Measurements from ENCODE around the gene B4GALT5.
"Not testable (repeated sequence)": the region's sequence is repeated elsewhere in the genome, so short reads cannot be mapped to it uniquely, and the experiment has no call there.

B4GALT5 gene, protein sequence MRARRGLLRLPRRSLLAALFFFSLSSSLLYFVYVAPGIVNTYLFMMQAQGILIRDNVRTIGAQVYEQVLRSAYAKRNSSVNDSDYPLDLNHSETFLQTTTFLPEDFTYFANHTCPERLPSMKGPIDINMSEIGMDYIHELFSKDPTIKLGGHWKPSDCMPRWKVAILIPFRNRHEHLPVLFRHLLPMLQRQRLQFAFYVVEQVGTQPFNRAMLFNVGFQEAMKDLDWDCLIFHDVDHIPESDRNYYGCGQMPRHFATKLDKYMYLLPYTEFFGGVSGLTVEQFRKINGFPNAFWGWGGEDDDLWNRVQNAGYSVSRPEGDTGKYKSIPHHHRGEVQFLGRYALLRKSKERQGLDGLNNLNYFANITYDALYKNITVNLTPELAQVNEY

DNA sequence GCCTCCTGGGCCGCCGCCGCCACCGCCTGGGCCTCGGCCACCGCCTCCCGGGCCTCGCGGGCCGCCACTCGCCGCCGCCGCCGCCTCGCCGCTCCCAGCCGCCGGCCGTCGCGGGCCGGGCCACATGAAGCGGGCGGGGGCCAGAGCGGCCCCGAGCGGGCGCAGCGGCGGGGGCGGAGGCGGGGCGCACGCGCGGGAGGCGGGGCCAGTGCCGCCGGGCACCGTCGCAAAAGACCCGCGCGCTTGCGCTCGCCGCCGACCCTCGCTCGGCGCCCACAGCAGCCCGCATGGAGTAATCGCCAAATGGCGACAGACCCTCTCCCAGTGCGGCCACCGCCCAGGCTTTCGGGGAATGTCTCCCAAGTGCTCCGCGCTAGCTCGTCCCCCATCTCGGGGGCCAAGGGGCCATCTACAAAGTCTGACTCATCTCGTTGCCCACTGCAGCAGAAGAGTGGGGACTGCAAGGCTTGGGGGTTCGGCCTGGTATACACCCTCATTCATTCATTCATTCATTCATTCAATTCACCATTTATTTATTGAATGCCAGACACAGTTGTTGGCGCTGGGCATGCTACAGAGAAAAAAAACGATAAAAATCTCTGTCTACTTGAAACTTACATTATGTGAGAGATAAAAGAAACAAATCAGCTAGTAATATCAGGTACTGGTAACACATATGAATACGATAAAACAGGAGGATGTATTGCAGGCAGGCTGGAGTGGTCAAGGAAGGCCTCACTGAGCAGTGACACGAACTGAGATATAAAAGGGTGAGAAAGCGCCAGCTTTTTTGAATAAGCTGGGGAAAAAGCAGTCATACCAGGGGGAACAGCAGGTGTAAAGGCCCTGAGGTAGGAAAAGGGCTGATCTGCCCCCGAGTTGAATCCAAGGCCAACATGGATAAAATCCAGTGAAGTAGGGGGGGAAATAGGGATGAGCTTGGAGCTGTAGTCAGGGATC is at the start of gene B4GALT5:
Gene B4GALT5 (minus strand): TSS at position 126 of the 960 bp plus-strand sequence. CDS start 188 bp downstream, outside the sequence.
- DNase-seq (ENCODE audit: low read depth) = peak; percentile 45

DNA sequence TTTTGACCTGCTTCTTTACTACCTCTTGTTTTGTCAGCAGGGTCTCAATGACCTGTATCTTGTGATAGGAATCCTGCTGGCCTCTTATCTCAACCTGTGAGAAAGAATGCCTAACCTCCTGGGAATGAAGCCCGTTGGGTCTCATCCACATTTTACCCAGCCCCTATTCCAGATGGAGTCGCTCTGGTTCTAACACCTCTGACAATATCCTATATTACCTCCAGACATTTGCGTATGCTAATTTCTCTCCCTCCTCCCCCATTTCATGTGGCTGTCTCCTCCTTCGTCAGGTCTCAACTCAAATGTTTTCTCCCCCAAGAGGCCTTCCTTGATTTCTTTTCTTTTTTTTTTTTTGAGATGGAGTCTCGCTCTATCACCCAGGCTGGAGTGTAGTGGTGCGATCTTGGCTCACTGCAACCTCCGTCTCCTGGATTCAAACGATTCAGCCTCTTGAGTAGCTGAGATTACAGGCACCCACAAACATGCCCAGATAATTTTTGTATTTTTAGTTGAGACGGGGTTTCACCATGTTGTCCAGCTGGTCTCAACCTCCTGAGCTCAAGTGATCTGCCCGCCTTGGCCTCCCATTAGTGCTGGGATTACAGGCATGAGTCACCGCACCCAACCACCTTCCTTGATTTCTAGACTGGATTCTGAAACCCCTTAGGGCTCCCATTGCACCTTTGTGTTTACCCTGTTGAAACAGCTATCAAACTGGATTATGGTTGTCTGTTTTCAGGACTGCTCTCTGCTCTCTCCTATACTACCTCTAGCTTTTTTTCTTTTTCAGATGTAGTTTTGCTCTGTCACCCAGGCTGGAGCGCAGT is 49.5 kb upstream of the B4GALT5 start:
- DNase-seq (ENCODE audit: low read depth) = no peak

DNA sequence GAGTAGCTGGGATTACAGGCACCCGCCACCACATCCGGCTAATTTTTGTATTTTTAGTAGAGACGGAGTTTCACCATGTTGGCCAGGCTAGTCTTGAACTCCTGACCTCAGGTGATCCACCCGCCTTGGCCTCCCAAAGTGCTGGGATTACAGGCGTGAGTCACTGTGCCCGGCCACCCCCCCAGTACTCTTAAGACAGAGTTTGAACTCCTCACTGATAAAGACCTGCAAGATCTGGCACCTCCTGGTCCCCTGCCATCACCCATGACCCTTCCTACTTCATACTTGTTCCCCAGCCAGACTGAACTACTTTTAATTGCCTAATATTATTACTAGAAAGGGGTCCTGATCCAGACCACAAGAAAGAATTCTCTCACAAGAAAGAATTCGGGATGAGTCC is 48.2 kb upstream of the B4GALT5 start:
- not testable (repeated sequence) for DNase-seq (ENCODE audit: low read depth)

DNA sequence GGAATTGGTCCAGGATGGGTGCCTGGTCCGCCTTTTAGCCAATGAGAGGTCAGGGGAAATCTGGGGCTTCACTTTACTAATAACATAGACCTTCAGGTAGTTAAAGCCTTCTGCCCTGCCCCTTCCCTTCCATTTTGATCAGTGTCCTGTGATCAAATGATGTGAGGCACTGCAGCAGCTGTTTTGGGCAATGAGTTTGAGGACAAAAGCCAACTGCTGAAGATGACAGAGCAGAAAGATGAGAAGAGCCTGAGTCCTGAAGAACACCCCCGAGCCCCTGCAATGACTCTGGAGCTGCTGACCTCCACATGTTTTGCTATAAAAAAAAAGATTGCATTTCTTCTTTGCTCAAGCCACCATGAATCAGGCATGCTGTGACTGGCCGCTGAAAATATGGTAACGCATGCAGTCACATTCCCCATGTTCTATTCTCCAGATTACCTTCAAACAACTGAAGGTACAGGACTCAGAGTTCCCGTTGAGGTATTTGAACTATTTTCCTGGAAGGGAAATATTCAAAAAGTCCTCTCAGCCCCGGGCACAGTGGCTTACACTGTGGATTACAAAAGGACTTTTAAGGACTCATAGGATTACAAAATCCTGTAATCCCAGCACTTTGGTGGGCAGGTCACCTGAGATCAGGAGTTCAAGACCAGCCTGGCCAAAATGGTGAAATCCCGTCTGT is 45.7 kb upstream of the B4GALT5 start:
- DNase-seq (ENCODE audit: low read depth) = no peak

DNA sequence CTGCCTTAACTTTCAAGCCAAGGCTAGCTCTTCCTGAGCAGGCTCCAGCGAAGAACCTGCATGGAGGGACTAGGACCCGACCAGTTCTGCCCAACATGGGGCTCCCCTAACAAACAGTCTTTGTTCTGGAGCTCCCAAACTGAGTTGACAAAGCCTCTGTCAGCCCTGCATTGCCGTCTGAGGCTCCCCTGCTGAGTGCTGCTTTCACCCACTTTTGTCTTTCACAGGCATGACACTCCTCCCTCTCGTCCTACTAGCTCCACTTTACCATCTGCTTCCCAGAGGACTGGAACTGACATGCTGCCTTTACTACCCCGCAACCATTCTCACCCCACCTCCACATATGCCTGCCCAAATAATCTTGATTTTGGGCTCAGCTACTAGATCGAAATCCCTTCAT is 45.1 kb upstream of the B4GALT5 start:
- no peak for DNase-seq (ENCODE audit: low read depth)

DNA sequence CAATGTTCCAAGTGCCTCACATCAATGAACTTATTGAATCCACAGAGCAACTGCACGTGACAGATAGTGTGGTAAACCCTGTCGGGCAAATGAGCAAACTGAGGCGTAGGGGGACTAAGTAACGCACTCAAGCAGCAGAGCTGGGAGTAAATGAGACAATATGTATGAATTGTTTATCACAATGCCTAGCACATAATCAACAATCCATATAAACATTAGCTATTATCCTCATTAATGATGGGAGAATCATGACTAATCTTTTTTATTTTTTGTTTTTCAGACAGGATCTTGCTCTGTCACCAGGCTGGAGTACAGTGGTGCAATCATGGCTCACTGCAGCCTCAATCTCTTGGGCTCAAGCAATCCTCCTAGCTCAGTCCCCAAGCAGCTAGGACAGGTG is 43.9 kb upstream of the B4GALT5 start:
- DNase-seq (ENCODE audit: low read depth) = no peak

DNA sequence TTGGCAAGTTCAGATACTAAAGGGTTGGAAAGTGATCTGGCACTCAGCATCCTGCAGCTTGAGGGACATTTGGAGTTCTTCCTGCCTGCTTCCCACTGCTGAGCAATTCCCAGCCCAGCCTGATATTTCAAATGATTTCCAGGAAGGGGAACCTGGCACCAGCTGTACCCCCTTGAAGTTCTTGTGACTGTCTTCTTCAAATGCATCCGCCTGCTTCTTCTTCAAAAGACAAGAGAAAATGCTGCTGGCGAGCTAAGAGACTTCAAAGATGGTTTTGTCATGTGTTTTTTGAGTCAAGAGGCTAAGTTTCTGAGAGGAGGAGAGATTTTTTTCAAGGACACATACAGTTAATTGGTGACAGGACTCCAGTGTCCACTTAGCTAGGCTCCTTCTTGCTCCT is 42.6 kb upstream of the B4GALT5 start:
- no peak for DNase-seq (ENCODE audit: low read depth)

DNA sequence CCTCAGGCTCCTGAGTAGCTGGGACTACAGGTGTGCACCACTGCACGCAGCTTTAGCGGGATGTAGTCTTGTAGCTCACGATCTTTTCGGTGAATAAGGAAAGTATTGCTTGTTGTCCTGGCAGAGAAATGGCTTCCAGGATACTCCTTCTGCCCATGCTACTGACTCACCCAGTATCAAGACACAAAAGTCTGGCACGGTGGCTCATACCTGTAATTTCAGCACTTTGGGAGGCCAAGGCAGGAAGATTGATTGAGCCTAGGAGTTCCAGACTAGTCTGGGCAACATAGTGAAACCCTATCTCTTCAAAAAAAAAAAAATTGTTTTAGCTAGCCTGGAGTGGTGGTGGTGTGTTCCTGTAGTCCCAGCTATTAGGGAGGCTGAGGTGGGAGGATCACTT is 40.9 kb upstream of the B4GALT5 start:
- DNase-seq (ENCODE audit: low read depth) = no peak

DNA sequence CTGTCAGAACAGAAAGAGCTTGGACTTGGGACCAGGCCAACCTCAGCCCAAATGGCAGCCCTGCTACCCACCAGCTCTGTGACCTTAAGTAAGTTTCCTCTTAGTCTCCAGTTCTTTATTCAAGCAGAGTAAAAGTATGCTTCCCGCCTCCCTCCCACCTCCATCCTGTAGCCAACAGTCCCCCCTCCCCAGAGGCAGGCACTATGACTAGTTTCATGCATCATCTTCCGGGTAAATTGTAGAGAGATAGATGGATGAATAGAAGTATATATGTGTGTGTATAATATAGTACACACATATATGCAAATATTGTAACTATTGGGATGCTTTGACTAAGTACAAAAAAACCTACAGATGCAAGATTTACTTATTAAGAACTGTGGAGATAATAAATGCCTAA is 39.5 kb upstream of the B4GALT5 start:
- no peak for DNase-seq (ENCODE audit: low read depth)

DNA sequence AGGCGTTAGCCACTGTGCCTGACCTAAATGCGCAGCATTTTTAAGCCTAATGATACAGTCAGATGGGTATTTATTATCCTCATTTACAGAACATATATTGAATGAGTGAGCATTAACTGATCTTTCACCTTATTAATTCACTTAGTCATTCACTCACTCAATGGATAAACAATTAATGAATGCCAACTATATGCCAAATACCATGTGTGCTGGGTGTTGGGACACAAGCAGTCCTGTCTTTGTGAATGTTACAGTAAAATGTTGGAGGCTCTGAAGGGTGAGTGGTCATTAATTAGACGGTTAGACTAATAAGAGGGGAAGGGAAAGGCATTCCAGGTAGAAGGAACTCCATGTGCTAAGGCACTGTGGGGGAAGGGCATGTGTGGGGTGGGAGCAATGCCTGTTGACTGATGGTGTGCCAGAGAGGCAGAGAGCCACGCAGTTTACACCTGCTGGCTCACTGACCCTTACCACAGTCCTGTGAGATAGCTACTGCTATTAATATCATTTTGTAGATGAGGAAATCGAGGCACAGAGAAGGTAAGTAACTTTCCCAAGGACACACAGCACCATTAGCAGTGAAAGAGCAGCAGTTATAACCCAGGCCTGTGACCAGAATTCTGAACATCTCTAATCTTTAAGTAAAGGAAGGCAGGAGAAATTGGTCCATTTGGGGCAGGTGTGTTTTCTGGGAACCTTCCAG is 38.7 kb upstream of the B4GALT5 start:
- no peak for DNase-seq (ENCODE audit: low read depth)

DNA sequence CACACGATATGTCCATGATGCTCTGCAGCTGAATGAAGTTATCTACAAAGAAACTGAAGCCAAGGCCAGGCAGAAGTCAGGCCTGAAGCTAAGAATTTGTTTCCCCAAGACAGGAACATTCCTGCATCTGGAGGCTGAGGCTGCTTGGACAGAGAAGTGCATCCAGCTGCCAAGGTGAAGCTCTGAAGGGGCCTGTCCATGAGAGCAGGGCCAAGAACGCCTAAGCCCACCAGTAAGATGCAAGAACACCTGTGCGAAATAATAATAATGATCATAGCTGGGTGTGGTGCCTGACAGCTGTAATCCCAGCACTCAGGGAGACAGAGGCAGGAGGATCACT is 37.7 kb upstream of the B4GALT5 start:
- DNase-seq (ENCODE audit: low read depth) = no peak

DNA sequence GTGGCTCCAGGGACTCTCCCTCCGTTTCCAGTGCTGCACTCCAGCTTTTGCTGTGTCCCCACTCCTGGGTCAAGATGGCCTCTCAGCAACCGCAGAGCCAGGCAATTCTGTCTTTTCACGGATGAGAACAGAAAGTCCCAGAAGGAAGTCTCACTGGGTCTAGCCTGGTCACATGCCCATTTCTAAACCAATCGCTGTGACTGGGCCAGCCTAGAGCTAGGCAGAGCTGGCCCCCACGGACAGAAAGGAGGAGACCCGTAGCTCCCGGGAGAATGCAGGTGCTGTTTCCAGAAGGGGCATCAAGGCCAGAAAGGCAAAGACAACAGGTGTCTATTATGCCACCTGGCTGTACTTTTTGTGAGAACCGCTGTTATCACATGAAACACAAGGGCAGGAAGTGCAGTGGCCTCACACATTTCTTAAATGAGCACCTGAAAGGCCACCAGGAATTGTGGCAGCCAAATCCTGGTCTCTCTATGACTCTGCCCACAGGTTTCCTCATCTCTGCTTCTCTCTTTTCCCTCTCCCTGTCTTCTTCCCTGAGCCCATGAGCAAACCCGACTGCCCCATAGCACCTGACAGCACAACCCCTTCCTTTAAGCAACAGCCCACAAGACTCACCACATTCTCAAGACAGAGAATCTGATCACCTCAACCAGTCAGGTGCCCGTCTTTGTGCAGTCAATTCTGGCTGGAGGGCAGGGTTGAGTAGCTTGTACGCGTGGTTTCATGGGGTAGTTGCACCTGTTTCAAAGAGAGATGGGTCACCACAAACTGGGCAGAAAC is 37.1 kb upstream of the B4GALT5 start:
- DNase-seq (ENCODE audit: low read depth) = no peak

DNA sequence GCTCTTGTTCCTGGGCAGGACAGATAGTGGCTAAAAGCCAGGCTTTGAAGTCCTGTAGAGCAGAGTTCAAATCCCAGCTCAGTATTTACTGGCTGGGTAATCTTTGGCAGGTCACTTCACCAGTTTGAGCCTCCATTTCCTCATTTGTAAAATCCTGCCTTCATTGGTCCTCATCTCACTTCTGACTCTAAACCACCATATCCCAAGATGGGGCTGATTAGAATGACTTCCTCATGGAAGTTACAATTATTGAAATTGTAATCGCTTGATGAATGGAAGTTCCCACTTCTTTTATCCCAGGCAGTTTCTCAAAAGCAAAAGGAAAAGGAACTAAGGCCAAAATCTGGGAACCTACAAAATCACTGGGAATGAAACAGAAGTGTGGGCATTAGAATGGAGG is 35.9 kb upstream of the B4GALT5 start:
- DNase-seq (ENCODE audit: low read depth) = no peak

DNA sequence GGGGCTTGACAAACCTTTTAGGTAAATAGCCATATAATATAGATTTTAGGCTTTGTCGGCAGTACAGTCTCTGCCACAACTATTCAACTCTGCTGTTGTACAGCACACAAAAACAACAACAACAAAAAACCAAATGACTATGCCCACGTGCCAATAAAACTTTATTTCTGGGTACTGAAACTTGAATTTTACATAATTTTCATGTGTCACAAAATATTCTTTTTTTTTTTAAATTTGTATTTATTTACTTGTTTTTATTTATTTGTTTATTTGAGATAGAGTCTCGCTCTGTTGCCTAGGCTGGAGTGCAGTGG is 34.8 kb upstream of the B4GALT5 start:
- no peak for DNase-seq (ENCODE audit: low read depth)

DNA sequence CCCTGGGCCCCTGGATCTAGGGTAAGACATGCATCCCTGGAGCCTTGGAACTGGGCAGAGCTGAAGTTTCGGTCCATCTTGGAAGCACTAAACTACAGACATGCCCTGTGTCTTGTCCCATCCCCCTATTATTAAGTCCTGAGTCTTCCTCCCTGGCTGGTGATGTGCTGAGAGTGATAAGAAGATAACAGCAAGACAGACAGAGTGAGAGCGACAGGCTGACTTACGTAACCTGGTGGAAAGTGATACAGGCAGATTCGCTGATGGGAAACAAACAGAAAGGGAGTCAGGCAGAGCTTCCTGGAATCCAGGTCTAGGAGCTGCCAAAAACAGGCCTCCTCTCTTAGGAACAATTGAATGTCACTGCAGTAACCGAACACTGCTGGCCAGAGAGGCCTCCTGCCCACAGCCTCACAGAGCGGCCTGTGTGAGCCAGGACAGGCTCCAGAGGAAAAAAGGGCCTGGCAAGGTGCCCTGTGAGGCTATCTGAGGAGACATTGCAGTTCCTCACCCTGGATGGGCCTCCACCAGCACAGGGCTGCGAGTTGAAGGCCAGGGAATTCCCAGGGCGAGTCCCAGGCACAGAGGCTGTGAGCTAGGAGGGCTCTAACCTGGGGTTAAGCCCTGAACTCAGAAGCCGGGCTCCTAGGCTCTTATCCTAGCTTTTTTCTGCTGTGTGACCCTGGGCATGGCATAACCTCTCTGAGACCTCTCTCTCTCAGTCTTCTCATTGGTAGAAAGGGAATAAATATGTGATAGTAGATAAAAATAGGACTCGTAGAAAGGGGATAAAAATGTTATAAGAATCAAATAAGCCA is 34.2 kb upstream of the B4GALT5 start:
- no peak for DNase-seq (ENCODE audit: low read depth)

DNA sequence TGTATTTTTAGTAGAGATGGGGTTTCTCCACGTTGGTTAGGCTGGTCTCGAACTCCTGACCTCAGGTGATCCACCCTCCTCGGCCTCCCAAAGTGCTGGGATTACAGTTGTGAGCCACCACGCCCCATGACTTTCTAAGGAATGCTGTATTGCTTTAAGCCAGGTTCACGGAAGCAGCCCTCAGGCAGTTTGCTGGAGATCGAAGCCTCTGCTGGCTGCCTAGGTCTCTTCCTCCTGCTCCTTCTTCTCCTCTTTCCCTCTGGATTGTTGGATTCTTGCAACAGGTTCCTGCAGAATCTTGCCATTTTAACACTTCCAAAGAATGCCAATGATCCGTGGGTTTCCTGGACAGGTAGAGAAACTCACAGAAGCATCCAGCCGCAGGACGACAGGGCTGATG is 29.3 kb upstream of the B4GALT5 start:
- no peak for DNase-seq (ENCODE audit: low read depth)

DNA sequence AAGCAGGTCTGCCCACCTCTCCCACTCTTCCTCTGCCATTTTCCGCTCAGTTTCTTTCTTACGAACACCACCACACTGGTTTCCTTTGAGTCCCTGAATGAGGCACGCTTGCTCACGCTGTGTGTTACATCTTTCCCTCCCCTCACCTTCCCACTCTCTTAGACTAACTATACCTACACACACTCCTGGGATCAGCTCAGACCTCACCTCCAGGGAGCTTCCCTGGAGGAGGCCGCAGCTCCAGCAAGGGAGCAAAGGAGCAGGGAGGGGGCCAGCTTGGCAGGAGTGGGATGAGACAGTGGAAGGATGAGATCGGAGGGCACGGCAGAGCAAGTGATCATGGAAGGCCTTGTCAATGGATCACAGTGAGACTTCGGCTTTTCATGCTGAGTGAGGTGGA is 28.3 kb upstream of the B4GALT5 start:
- DNase-seq (ENCODE audit: low read depth) = no peak

DNA sequence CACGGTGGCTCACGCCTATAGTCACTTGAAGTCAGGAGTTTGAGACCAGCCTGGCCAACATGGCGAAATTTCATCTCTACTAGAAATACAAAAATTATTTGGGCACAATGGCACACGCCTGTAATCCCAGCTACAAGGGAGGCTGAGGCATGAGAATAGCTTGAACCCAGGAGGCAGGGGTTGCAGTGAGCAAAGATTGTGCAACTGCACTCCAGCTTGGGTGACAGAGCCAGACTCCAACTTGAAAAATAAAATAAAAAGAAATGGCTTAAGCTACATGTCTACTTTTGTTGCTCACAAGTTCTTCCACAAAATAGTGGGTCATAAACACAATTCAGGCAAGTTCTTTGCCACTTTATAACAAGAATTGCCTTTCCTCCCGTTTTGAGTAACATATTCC is 27.1 kb upstream of the B4GALT5 start:
- no peak for DNase-seq (ENCODE audit: low read depth)

DNA sequence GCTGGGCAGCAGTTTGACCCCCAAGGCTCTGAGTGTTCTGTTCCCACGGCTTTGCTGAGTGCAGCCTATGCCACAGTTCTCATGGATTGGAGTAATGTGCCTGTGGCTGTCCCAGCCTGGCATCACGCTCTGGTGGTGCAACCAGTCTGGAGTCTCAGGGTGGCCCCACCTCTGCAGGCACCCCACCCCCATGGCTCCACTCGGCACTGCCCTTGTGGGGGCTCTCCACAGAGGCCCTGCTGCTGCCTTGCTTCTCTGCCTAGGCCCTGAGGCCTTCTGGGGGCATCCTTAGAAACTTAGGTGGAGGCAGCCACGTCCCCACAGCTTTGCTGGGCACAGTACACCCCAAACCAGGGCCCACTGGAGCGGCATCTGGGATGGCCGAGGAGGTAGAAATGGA is 25.4 kb upstream of the B4GALT5 start:
- DNase-seq (ENCODE audit: low read depth) = no peak

DNA sequence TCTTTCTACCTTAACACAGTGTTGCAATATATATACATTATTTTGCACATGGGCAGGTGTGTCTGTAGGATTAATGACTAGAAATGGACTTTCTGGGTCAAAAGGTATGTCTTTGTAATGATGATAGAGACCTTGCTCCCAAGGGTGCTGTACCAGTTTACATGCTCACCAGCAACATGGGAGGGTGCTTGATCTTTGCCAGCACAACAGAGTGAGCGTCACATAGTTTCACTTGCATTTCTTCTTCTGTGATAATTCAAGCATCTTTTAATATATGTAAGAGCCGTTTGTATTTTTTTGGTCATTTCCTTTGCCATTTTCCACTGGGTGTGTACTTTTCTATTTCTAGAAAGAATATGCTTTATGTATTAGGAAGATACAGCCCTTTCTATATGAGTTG is 23.6 kb upstream of the B4GALT5 start:
- DNase-seq (ENCODE audit: low read depth) = no peak

All from T-helper 22 cell (primary cell).